Fibroblast of mammary gland (primary cell): Measurements from ENCODE around the gene CDA.
A peak's percentile ranks its signal among the peaks of the same experiment; 100 is the strongest.

Source experiments
- DNase-seq: peaks from one replicate; pipeline ENCODE4 v3.0.0-alpha.2; 2010; ENCODE audit warnings: low read depth
- H3K4me3 ChIP-seq: 2 replicates; pipeline ENCODE4 v1.5.1; 2011; ENCODE audit warnings: low read depth, mild to moderate bottlenecking, low read length, moderate library complexity; ENCODE audit not compliant: control insufficient read depth
- TF ChIP-seq, protein P1 (sequence below): conservative IDR thresholded peaks from 2 replicates; pipeline ENCODE4 v1.5.1; 2011; ENCODE audit warnings: low read depth, low read length, inconsistent platforms; ENCODE audit not compliant: control insufficient read depth, insufficient read depth

Gene CDA

DNA sequence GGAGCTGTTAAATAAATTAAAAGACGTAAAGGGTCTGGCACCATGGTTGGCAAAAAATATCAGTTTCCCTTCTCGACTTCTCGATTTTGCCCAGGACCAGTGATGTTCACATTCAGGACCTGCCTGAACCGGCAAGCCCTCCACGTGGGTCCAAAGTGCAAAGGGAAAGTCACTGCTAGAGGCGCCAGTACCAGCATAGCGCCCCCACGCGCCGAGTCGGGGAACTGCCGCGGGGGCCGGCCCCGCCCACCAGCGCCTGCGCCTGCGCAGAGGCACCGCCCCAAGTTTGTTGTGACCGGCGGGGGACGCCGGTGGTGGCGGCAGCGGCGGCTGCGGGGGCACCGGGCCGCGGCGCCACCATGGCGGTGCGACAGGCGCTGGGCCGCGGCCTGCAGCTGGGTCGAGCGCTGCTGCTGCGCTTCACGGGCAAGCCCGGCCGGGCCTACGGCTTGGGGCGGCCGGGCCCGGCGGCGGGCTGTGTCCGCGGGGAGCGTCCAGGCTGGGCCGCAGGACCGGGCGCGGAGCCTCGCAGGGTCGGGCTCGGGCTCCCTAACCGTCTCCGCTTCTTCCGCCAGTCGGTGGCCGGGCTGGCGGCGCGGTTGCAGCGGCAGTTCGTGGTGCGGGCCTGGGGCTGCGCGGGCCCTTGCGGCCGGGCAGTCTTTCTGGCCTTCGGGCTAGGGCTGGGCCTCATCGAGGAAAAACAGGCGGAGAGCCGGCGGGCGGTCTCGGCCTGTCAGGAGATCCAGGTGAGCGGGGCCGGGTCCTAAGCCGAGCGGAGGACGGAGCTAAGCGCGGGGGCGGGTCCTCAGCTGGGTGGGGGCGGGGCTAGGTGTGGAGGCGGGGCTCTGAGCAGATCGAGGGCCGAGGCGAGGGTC is 44.5 kb downstream of the CDA start, which contains the start of gene PINK1:
Gene PINK1, plus strand, starts transcription at position 269 of the 875 bp plus-strand sequence. Its CDS starts 91 bp downstream, at position 360.
- peak; percentile 63 for DNase-seq
- TF ChIP-seq, protein P1, sequence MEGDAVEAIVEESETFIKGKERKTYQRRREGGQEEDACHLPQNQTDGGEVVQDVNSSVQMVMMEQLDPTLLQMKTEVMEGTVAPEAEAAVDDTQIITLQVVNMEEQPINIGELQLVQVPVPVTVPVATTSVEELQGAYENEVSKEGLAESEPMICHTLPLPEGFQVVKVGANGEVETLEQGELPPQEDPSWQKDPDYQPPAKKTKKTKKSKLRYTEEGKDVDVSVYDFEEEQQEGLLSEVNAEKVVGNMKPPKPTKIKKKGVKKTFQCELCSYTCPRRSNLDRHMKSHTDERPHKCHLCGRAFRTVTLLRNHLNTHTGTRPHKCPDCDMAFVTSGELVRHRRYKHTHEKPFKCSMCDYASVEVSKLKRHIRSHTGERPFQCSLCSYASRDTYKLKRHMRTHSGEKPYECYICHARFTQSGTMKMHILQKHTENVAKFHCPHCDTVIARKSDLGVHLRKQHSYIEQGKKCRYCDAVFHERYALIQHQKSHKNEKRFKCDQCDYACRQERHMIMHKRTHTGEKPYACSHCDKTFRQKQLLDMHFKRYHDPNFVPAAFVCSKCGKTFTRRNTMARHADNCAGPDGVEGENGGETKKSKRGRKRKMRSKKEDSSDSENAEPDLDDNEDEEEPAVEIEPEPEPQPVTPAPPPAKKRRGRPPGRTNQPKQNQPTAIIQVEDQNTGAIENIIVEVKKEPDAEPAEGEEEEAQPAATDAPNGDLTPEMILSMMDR, result peak; percentile 66
- peak within 1 kb of the TSS; percentile 73 for H3K4me3 ChIP-seq

DNA sequence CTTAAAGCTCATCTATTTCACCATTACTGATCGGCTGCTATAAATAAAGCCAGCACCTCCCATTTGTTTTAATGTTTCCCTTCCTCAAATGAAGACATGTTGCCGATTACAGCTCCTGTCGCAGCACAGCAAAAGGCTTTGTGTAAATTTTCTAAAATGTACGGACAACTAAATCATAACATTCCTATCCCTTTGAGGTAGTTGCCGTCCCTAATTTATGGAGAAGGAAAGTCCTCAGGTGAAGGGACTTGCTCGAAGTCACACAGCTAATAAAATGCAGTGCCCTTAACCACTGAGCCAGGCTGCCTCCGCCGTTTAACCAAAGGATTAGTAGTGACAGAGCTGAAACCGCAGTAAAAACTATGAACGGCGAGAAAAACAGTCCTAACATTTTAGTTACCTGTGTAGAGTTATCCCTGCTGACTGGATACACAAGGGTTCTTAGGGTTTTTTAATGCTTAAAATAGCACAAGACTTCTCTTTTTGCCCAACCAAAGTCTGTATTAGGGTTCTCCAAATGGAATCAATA is 45.2 kb downstream of the CDA start:
- peak overlapping the region; percentile 73 for H3K4me3 ChIP-seq
- no peak for DNase-seq
- TF ChIP-seq, protein P1, result no peak

DNA sequence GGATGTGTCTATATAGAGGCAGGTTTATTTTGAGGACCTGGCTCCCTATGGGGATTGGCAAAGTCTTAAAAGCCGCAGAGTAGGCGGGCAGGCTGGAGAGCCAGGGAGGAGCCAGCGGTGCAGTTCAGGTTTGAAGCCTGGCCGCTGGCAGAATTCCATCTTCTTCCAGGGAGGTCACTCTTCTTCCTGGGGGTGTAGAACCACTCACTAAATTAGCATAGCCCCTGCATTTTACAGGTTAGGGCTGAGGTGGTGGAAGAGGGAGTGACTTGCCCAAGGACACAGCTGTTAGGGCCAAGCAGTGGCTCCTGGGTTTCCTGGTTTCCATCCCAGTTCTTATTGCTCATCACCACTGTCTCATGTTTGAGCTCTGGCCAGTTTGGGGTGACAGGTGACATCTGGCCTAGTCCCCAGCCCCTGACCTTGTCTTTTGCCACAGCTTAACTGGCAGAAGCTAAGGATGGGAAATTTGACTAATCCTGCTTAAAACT is 45.7 kb downstream of the CDA start:
- TF ChIP-seq, protein P1, result no peak
- DNase-seq, result peak; percentile 58
- H3K4me3 ChIP-seq, result peak overlapping the region; percentile 73

DNA sequence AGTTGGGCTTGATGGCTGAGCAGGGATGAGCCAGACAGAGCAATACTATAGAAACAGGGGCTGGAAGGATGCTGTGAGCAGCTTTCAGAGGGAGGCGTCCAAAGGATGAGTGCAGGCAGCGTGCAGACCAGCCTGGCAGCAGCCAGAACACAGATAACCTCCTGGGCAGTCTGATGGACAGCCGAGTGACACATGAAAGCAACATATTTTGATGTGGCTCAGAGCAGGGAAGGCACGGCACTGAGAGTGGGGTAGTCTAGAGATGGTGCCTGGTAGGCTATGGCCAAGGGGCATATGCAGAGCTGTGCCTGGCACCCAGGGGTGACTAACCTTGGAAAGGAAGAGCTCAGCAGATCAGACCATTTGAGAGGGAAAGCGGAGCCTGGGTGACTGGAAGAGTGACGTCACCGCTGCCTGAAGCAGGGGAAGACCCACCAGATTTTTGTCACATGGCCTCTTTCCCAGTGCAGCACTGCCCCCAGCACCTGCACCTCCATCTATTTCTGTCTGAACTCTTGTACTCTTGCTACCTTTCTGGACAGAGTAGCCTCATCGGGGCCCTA is 48.0 kb downstream of the CDA start:
- H3K4me3 ChIP-seq, result no peak overlapping the region
- DNase-seq, result no peak
- TF ChIP-seq, protein P1, result no peak

DNA sequence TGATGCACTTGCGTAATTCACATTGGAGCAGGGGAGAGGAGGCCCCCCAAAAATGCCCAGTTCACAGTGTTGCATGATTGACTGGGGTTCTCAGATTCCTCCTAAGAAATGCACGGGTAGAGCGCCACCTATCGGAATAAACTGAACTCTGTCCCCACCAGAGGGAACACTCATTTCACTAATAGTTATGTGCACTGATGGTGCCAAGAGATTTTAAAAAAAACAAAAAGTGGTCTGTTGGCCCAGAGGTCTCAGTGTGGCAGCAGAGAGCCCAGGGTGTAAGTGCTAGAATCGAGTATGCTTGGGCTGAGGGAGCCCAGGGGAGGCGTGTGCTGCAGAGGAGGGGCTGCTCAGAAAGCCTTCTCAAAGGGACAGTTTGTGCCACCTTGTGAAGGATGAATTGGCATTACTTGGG is 51.3 kb downstream of the CDA start:
- H3K4me3 ChIP-seq, result no peak overlapping the region
- DNase-seq, result peak; percentile 65
- TF ChIP-seq, protein P1, result peak; percentile 77

DNA sequence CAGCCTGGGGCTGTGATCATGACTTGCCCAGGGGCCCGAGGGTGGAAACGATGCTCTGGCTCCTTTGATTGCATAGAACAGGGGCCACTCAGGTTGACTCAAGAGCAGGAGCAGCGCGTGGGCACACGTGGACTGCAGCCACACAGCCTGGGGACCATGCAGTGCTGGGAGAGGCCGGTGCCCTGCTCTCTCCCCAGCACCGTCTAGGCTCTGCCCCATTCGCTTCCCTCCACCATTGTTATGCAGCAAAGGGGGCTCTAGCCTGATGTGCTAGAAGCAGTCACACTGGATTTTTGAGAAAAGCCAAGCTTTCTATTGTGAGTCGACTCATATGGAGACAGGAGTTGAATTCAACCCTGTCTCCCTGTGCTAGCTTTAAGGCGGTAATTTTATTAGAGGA is 53.1 kb downstream of the CDA start:
- TF ChIP-seq, protein P1, result no peak
- no peak for DNase-seq
- H3K4me3 ChIP-seq, result no peak overlapping the region
